ENCODE results near the gene EXD3.

DNA sequence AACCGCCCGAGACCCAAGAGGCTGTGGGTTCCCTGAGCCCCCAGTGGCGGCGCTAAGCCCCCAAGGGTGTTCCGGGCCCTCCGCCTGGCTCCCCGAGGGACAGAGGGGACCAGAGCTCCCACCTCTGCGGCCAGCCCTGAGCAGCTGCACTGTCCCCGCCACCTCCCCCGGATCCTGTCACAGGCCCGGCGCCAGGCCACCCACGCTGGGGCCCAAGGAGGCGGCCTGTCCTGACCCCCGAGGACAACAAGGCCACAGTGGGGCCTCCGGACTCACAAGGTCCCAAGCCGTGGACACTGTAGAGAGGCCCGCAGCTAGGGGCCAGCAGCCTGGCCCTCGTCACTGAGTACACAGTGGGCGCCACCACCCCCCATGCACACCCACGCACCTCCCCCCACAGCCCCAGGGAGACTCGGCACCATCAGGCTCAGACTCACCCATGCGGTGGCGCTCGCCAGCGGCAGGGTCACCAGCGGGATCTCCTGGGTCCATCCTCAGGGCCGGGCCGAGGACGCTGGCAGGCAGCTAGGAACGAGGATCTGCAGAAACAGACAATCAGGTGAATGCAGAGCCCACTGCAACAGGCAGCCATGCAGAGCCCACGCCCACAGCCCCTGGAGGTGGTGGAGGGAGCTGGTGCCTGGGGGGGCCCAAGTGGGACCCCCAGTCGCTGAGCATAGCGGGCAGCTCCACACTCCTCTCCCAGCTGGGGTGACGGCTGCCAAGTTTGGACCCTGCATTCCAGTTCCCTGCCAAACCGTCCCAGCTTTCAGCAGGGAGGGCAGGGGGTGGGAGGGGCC is 27.9 kb downstream of the EXD3 start:
- TF ChIP-seq, protein P1, sequence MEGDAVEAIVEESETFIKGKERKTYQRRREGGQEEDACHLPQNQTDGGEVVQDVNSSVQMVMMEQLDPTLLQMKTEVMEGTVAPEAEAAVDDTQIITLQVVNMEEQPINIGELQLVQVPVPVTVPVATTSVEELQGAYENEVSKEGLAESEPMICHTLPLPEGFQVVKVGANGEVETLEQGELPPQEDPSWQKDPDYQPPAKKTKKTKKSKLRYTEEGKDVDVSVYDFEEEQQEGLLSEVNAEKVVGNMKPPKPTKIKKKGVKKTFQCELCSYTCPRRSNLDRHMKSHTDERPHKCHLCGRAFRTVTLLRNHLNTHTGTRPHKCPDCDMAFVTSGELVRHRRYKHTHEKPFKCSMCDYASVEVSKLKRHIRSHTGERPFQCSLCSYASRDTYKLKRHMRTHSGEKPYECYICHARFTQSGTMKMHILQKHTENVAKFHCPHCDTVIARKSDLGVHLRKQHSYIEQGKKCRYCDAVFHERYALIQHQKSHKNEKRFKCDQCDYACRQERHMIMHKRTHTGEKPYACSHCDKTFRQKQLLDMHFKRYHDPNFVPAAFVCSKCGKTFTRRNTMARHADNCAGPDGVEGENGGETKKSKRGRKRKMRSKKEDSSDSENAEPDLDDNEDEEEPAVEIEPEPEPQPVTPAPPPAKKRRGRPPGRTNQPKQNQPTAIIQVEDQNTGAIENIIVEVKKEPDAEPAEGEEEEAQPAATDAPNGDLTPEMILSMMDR (conservative IDR thresholded peaks at IDR 0.05; ENCODE audit: low read length), result no peak
- no peak for TF ChIP-seq EZH2phosphoT487 (IDR thresholded peaks at IDR 0.05; ENCODE audit: borderline replicate concordance, low read depth, low read length)
